HG03066 (cell line): ENCODE data around the gene POLA1.
"Not testable (repeated sequence)": the region's sequence is repeated elsewhere in the genome, so short reads cannot be mapped to it uniquely, and the experiment has no call there.

Experiments
- ATAC-seq: cut with Tn5 transposase; IDR thresholded peaks from one replicate; pipeline ENCODE4 v1.9.1; 2021; ENCODE audit warnings: low read depth; ENCODE audit not compliant: unreplicated experiment

The POLA1 gene

GRCh38 chrX:24796204-24796603 lies 102.5 kb downstream of the POLA1 start:
- ATAC-seq = no peak

GRCh38 chrX:24799078-24799477 lies 105.4 kb downstream of the POLA1 start:
- no peak for ATAC-seq

GRCh38 chrX:24799565-24799964 lies 105.8 kb downstream of the POLA1 start:
- no peak for ATAC-seq

GRCh38 chrX:24805201-24805600 lies 111.5 kb downstream of the POLA1 start:
- ATAC-seq = no peak

GRCh38 chrX:24819807-24820206 lies 126.1 kb downstream of the POLA1 start:
- not testable (repeated sequence) for ATAC-seq

- no peak for ATAC-seq
Observed at GRCh38 chrX:24828147-24828546, 134.4 kb downstream of the POLA1 start.

GRCh38 chrX:24828600-24828999 lies 134.9 kb downstream of the POLA1 start:
- ATAC-seq = no peak

GRCh38 chrX:24833695-24834094 lies 140.0 kb downstream of the POLA1 start:
- ATAC-seq = no peak

GRCh38 chrX:24837966-24838365 lies 144.2 kb downstream of the POLA1 start:
- ATAC-seq = no peak

GRCh38 chrX:24838629-24839028 lies 144.9 kb downstream of the POLA1 start:
- no peak for ATAC-seq

GRCh38 chrX:24839331-24839730 lies 145.6 kb downstream of the POLA1 start:
- ATAC-seq = no peak

GRCh38 chrX:24842486-24842885 lies 148.8 kb downstream of the POLA1 start:
- ATAC-seq = no peak

- ATAC-seq = no peak
Observed at GRCh38 chrX:24846550-24847150, 152.9 kb downstream of the POLA1 start.

- ATAC-seq = no peak
Observed at GRCh38 chrX:24851289-24851688, 157.6 kb downstream of the POLA1 start.

GRCh38 chrX:24851780-24852179 lies 158.1 kb downstream of the POLA1 start:
- no peak for ATAC-seq

GRCh38 chrX:24858004-24858746 lies 164.5 kb downstream of the POLA1 start:
- no peak for ATAC-seq

- ATAC-seq = no peak
Observed at GRCh38 chrX:24859211-24859841, 165.6 kb downstream of the POLA1 start.

- ATAC-seq = no peak
Observed at GRCh38 chrX:24860140-24860539, 166.4 kb downstream of the POLA1 start.

GRCh38 chrX:24862343-24862742 lies 168.6 kb downstream of the POLA1 start:
- no peak for ATAC-seq

- not testable (repeated sequence) for ATAC-seq
Observed at GRCh38 chrX:24863779-24864178, 170.1 kb downstream of the POLA1 start.

GRCh38 chrX:24870143-24870542 lies 176.4 kb downstream of the POLA1 start:
- ATAC-seq = no peak
